Stimulated activated CD8-positive, alpha-beta memory T cell treated with anti-CD3 and anti-CD28 coated beads, Interleukin-4, amount 100 ng/mL, for 4 hours (primary cell): ENCODE measurements around the gene KCNJ9.

Experiments used
- DNase-seq, 2 donors: peaks; one replicate each; pipeline ENCODE4 v3.0.0-alpha.2; 2020; ENCODE audit warnings: low read depth in 2 of 2, low spot score in 1 of 2

Gene KCNJ9

DNA sequence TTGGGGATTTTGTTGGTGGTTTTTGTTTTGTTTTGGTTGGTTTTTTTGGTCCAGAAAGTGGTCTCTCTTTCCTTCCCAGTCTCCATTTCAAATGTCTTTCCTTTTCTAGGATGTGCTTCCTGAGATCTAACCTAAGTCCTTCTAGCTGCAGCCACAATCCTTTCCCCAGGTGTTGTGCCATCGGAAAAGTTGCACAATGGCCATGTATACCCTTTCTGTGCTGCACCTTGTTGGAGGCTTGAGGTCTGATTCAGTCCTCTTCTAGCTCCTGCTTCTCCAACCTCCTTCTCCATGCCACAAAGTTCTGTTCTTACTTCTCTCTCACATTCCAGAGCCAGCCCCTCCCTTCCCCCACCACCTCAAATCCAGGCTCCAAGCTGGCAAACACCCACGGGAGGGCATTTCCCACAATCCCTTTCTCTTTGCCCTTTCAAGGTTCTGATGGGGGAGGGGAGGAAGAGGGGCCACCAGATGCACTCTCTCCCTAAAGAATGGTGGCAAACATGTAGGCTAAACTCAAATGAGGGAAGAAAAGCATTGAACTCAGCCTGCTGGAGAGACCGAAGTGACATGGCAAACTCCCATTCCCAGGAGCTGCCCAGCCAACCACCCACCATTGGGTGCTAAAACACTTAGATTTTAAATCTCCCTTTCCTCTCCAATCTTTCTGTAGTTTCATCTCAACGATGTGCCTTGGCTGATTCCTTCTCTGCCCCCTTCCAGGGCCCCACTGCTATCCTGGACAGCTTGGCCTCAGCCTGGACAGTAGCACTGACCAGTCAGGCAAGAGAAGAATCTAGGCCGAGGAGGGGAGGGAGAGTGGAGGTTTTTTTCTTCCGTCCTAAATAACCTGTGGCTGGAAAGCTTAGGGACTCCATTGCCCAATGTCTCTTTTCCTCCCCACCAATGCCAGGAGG lies 14.3 kb upstream of the KCNJ9 start:
- no peak for DNase-seq

DNA sequence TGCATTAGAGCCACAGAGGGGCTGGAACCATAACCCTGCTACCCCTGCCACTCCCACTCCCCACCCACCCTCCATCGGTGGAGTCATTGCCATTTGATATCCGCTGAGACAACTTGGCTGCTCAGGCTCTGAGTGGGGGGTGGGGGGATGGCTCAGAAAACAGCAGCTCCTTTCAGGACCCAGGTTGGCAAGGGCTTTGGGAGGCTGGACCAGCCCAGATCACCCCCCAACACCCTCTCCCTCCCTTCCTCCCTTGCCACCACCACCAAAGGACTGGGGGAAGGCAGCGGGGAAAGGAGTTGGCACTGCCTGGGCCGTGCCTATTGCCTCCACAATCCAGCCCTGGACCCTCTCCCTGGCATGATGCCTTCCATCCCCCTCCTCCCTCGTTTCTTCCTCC lies 13.1 kb upstream of the KCNJ9 start:
- DNase-seq: no peak

DNA sequence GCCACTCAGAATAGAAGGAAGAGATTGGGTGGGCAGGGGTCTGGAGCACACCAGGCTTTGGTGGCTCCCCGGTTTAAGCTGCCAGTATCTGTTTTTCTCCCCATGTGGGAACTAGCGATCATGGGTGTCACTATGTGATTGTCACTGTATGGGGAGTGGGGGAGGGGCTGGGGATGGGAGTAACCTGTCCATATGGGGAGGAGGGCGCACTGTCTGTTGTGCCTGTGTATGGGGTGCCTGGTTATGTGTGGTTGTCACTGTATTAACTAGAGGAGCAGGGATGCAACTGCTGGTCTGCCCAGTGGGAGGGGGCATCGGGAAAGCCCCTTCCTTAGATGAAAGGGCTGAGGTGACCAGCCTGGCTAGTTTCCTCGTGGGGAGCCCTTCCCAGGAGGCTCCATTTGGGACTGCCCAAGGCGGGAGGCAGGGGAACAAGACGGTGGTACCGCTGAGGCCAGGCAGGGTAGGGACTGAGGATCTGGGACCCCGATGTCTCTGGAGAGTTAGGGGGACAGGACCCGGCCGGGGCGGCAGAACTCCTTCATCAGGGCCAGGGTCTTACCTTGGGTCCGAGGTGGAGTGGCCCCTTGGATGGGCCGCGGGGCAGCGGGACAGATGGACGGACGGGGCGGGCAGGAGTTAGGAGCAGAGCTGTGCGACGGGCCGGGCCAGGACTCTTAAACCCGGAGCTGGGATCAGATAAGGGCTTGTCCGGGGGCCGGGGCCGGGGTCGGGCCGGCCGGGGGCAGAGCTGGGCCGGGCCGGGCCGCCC lies 11.7 kb upstream of the KCNJ9 start, which contains the start of gene KCNJ10:
Gene KCNJ10, minus strand, starts transcription at position 701 of the 772 bp plus-strand sequence. CDS start 27,628 bp downstream, outside the sequence.
- no peak for DNase-seq

DNA sequence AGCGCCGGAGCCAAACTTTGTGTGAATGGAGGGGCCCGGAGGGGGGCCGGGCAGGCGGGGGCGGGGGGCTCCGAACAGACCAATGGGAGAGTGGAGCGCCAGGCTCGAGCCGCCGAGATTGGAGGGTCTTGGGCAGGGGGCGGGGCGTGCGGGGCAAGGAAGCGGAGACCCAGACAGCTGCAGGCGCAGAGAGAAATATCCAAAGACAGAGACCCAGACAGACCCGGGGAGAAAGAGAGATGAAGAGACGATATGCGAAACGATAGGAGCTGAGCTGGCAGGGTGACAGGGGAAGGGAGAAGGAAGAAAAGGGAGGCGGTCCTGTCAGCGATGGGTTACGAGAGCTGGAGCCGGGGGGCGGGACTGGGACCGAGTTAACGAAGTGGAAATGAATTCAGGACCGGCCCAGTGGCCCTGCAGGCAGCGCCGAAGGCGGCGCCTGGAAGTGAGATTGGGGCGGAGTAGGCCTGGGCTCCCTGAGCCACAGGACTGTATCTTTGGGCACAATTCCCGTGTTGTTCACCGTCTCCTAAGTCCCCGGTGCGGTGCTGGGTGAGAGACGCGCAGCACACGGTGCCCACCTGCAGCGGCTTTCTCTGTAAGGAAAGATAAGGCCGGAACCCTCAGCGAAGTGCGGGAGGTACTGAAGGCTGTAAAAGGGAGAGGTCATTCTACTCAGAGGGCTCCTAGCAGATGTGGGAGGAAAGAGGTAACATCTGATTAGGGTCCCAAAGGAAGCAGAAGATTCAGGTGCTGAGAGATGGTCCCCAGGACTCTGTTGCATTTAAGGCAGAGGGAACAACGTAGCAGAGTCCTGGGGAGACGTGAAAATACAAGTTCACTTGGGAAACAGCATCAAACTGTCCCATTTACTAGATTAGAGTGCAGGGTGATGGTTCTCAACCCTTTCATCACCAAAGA lies 10.8 kb upstream of the KCNJ9 start:
- peak; percentile 42 to 65 for DNase-seq

DNA sequence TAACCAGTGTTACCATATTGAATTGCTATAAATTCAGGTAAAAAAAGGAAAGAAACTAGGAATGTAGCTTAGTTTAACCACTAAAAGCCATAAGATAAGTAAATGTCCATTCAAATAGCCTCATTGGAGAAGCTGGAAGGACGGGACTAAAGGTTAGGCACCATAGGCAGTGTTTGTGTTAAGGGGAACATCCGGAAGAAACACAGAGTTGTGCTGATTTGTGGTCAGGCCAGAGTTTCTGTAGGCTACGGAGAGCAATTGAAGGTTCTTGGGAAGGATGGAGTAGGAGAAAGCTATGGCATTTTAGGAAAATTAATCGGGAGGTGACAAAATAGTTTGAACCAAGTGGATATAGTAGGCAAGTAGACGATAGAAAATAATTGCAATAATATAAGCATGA lies 10.0 kb upstream of the KCNJ9 start:
- DNase-seq: no peak

DNA sequence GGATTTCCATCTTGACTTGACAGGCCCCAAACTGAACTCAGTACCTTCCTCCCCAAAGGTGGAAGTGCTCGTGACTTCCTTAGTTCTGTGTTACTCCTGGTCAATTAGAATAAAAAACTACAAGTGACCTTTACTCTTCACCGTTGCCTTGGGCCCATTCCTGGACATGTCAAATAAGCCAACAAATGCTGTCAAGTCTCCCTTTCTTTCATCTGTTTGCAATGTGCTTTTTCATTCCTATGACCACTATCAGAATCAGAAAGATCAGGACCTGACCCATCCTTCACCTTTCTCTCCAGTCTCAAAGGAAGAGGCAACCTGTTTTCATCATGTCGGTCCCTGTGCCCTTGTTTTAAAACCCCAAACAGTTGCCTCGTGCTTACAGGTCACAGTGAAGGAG lies 6.5 kb upstream of the KCNJ9 start:
- DNase-seq: no peak

DNA sequence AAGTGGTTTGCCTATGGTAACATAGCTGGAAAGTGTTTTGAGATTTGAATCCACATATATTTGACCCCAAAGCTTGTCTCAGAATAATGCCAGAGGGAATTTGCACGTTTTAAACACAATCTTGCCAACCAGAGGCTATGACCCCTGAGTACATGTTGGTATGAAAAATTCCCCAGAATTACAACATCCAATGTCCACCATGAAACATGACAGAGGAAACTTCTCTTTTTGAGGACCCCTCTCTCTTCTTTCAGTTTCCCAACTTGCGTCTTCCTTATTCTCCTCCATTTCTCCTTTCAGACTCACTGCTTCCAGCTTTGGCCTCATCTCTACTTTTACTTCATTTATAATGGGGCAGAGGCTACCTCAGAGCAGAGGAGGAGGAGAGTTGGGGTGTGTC lies 5.5 kb upstream of the KCNJ9 start:
- no peak for DNase-seq

DNA sequence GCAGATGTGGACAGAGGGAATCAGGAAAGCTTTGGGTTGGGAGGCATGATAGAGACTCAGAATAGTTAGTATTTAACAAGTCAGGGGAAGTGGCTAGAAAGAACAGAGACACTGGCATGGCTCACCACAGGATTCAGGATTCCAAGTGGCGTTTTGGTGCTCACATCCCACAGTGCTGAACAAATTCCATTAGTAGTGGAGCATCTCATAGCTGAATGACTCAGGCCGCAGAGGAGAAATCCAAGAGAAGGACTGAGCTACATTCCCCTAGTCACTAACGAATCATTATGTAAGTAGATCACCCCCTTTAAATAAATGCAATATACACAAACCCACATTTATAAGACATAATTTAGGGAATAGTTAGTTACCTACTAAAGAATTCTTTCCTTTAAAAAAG lies 5.0 kb upstream of the KCNJ9 start:
- DNase-seq: no peak

DNA sequence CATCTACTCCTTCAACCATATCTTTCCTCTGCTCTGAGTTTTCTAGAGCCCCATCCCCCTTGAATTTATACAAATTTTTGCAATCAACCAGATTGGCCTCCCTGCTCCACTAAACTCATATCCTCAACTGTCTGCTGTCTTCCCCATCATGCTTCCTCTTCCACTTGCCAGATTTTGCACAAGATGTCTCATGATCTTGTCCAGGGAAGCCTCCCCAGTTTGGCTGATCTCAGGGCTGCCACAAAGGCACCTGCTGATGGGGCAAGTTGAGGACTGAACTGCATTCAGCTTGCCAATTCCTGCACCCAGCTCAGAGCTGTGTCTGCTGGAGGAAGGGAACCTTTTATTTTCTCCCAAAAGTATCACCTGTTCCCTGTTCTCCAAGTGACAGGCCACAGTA lies 3.9 kb upstream of the KCNJ9 start:
- DNase-seq: no peak

DNA sequence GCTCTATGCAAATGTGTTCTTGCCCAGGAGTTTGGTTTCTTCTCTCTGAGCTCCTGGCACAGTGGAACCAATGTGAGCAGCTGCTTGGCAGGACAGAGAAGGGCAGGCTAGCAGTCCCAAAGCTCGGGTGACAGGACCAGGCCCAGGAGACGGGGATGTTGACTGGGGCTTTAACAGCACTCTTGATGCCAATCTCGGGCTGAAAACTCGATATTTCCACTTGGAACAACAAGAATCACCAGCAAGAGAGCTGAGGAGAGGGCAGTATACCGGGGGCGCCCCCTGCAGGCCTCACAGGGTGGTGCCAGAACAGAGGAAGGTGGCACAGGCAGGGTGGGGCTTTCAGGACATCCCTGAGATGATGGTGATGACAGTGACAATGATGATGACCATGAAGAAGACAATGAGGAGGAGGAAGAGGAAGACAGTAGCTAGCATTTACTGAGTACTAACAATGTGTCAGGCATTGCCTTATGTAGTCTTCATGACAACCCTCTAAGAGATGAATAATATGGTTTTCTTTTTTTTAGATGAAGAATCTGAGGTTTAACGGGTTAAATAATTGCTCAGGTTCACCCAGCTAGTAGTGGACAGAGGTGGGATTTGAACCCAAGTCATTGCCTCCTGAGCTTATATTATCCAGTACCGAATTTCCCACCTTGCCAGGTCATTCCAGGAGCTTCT lies 2.7 kb upstream of the KCNJ9 start:
- no peak for DNase-seq

DNA sequence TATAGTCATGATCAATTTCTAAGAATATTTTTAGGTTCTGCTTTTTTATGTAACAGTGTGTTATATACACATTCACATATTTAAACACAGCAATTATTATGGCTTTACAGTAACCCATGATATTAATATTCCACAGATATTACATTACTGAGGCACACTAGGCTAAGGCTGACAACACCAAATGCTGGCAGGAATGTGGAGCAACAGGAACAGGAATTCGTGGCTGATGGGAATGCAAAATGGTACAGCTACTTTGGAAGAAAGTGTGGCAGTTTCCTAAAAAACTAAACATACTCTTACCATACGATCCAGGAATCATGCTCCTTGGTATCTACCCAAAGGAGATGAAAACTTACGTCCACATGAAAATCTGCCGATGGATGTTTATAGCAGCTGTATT lies 1.9 kb upstream of the KCNJ9 start:
- DNase-seq: no peak

DNA sequence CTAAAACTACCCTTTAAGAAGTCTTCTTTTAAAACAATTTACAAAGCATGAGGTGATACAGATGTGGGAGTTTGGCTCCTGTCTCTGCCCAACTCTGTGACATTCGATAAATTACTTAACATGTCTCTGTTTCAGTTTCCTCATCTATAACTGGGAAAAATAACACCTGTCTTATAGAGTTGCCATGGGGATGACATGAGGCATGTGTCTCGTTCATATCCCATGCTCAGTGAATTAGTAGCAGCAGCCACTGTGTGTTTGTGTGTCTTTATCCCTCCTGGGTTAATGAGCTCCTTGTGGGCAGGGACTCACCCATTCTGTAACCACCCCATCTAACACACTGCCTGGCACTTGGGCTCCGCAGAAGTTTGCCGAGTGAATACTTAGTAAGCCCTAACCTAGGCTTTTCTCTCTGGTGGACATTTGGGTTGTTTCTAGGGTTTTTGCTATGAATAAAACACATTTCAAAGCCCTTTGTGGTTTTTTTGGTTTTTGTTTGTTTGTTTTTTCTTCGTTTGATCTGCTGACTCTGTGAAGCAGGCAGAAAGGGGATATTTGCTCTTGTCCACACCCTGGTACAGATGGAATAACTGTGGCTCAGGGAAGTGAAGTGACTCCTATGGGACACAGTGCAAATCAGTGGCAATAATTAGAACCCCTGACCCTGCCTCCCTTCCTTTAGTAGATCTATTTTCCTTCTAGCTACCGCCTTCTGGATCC lies 797 bp upstream of the KCNJ9 start:
- DNase-seq: no peak

DNA sequence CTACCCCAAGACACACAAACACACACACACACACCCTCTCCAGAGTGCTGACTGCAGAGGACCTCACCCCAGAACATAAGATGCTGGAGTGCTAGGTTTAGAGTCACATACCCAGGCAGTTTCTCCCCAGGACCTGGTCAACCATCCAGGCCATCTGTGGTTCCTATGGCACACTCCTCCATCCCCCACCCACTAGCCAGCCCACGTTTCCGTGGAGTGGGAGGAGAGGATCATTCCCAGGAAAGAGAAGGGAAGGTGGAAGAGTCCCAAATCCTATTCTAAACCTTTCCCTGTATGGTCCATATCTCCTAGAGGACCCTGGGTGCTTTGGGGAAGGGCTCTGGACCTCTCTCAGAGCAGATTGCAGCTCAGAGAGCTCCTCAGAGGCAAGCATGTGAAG lies 1.1 kb downstream of the KCNJ9 start:
- no peak for DNase-seq

DNA sequence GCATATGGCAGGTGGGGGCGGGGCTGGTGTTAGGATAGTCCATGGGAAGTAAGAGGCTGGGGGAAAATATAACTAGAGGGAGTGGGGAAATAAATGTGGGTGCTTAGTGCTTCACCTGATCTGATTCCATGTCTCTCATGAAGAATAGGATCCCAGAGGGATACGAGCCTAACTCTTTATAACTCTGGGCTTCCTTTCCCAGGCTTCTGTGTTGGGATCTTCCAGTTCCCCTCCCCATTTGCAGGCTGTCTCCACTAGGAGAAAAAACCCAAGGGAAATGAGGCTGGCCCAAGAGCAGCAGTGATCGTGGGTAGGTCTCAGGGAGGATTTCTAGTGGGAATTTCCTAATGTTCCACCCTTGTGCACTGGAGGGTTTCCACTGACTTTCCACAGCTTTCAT lies 1.6 kb downstream of the KCNJ9 start:
- DNase-seq: no peak

DNA sequence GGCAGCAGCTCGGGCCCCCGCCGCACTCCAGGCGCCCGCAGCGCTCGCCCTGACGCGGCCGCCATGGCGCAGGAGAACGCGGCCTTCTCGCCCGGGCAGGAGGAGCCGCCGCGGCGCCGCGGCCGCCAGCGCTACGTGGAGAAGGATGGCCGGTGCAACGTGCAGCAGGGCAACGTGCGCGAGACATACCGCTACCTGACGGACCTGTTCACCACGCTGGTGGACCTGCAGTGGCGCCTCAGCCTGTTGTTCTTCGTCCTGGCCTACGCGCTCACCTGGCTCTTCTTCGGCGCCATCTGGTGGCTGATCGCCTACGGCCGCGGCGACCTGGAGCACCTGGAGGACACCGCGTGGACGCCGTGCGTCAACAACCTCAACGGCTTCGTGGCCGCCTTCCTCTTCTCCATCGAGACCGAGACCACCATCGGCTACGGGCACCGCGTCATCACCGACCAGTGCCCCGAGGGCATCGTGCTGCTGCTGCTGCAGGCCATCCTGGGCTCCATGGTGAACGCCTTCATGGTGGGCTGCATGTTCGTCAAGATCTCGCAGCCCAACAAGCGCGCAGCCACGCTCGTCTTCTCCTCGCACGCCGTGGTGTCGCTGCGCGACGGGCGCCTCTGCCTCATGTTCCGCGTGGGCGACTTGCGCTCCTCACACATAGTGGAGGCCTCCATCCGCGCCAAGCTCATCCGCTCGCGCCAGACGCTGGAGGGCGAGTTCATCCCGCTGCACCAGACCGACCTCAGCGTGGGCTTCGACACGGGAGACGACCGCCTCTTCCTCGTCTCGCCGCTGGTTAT lies 2.8 kb downstream of the KCNJ9 start:
- DNase-seq: peak; percentile 40 to 41

DNA sequence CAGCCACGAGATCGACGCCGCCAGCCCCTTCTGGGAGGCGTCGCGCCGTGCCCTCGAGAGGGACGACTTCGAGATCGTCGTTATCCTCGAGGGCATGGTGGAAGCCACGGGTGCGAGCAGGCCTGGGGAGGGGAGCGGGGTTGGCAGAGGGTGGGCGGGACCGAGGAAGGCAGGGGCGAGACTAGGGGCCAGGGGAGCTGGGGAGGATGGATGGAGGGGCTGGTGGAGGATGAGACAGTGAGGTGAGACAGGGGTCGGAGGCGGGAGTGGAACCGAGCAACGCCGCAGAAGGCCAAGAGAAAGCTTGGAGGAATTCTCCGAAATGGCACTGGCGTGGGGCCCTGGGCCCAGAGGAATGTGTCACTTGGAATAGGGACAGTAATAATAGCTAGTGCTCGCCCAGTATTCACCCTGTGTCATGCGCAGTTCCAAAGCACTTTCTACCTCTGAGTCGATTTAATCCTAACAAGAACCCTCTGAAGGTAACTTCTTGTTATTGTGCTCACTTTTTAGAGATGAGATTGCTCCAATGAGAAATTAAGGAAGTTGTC lies 3.5 kb downstream of the KCNJ9 start:
- DNase-seq: no peak

DNA sequence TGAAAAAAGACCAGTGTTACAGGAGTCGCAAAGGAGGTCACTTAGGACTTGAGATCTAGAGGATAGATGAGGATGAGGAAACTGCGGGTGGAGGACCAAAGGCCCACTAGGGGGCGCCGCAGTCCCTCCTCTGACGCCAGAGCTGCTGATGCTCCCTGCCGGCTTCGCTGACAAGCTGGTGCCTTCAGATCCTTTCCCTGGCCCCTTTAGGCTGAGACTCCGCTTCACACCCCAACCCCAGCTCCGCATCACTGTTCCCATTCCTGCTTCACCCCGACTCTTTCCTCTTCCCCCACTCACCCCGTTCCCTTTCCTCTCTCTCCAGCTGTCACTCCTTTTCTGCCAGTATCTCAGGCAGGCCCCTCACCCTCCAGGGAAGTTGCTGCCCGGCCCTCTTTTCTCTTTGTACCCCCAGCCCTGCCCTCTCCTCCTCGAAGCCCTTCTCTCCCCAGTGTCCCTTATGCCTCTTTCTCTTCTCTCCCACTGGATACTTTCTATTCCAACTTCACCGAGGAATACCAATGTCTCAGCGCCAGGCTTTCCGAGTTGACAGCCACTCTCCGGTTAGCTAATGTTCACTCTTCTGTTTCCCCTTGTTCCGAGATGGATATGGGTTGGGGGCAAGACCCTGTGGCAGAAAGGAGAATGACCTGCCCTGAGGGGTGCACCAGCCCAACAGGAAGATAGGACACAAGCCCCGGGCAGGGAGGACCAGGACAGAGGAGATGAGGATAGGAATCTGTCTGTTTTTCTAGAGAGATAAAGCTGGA lies 4.5 kb downstream of the KCNJ9 start:
- DNase-seq: peak; percentile 47 to 59

DNA sequence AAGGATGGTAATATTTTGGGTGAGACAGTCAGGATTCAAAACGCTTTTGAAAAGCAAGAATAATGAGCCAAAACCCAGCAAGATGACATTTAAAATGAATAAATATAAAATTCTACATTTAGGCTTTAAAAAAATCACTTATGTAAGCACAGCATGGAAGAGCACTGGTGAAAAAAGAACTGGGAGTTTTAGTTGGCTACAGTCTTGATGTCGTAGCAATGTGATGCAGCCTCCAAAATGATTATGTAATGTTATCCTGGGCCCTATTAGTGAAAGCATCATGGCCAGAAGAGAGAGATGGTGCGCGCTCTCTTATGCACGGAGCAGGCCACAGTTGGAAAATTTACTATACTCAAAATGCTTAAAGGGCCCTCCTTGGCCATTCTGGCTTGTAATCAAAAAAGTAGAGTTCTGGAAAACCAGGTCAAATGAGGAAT lies 5.1 kb downstream of the KCNJ9 start:
- no peak for DNase-seq
